CD4-positive, alpha-beta T cell (primary cell): ENCODE measurements around the gene ARID3A. TPM values are rescaled to one million over a fixed set of nuclear protein-coding genes. Genes with fewer than 3 reads are reported as not detected.
"Not testable (repeated sequence)": the region's sequence is repeated elsewhere in the genome, so short reads cannot be mapped to it uniquely, and the experiment has no call there.

Experiments
- ATAC-seq: fragments of 200-7000 bp; cut with Tn5 transposase; one replicate; pipeline ENCODE4 v1.10.0; 2022; ENCODE audit warnings: mild to moderate bottlenecking; ENCODE audit not compliant: poor library complexity
- CTCF ChIA-PET: fragments of 350-600 bp; sonication (Branson Sonifier 250); formaldehyde crosslinking; loops from one replicate; lab custom pipeline; 2021; ENCODE audit warnings: antibody characterized with exemption, inconsistent platforms; lab: Charles Lee
- POLR2A ChIA-PET: fragments of 350-600 bp; sonication (Branson Sonifier 250); formaldehyde crosslinking; loops from one replicate; lab custom pipeline; 2021; ENCODE audit warnings: antibody characterized with exemption, inconsistent platforms; lab: Charles Lee
- DNase-seq, 14 experiments: peaks; one replicate each; pipeline ENCODE4 v3.0.0-alpha.2; 2013 to 2020; ENCODE audit warnings: mixed read lengths in 2 of 14
- H3K27ac ChIP-seq, 2 donors: one replicate each; pipeline versions ENCODE4 v1.5.1 to v1.7.0; 2013; ENCODE audit warnings: low read length in 2 of 2, low read depth in 1 of 2, mild to moderate bottlenecking in 1 of 2
- H3K27me3 ChIP-seq, 2 experiments: 1 replicate in 1 of 2; 2 replicates in 1 of 2; pipeline versions ENCODE4 v1.6.1 to v1.7.0; 2013; ENCODE audit warnings: low read length in 2 of 2, control low read depth in 1 of 2, mild to moderate bottlenecking in 1 of 2, moderate library complexity in 1 of 2; ENCODE audit not compliant: insufficient read depth in 2 of 2, control insufficient read depth in 1 of 2
- H3K36me3 ChIP-seq: one replicate; pipeline ENCODE4 v1.6.1; 2013; ENCODE audit warnings: low read length, control low read depth; ENCODE audit not compliant: insufficient read depth
- H3K4me1 ChIP-seq: one replicate; pipeline ENCODE4 v1.6.1; 2013; ENCODE audit warnings: low read length, control low read depth; ENCODE audit not compliant: insufficient read depth
- H3K4me3 ChIP-seq: one replicate; pipeline ENCODE4 v1.5.1; 2013; ENCODE audit warnings: mild to moderate bottlenecking, low read length, moderate library complexity
- H3K9me3 ChIP-seq, 2 experiments: 1 replicate in 1 of 2; 2 replicates in 1 of 2; pipeline versions ENCODE4 v1.6.1 to v1.7.0; 2013; ENCODE audit warnings: low read length in 2 of 2, mild to moderate bottlenecking in 2 of 2, control low read depth in 1 of 2, moderate library complexity in 1 of 2; ENCODE audit not compliant: control insufficient read depth in 1 of 2, insufficient read depth in 1 of 2
- H3K27ac Mint-ChIP-seq: one replicate; pipeline ENCODE4 v1.8.0; 2020; ENCODE audit warnings: mixed read lengths
- H3K27me3 Mint-ChIP-seq: one replicate; pipeline ENCODE4 v1.8.0; 2021; ENCODE audit warnings: mixed read lengths
- H3K36me3 Mint-ChIP-seq: one replicate; pipeline ENCODE4 v1.8.0; 2021; ENCODE audit warnings: low read depth, mixed read lengths
- H3K4me1 Mint-ChIP-seq: one replicate; pipeline ENCODE4 v1.8.0; 2021; ENCODE audit warnings: low read depth, mixed read lengths
- H3K4me3 Mint-ChIP-seq: one replicate; pipeline ENCODE4 v1.8.0; 2020; ENCODE audit warnings: mild to moderate bottlenecking, mixed read lengths
- H3K9me3 Mint-ChIP-seq: one replicate; pipeline ENCODE4 v1.8.0; 2020; ENCODE audit warnings: mixed read lengths
- intact Hi-C, 2 experiments: fragments of 100-400 bp; cut with DNase I in 1 of 2; cut with micrococcal nuclease in 1 of 2; formaldehyde crosslinking; loops; one replicate each; pipeline versions ENCODE4 v1.15.1 to v1.9.0; 2023 to 2025; cut with DNase I, micrococcal nuclease
- total RNA-seq, 174 experiments: library from RNA in 2 of 174; stranded (reverse) in 2 of 174; gene quantifications; one replicate each; pipeline ENCODE4 v1.2.3 and lab custom pipeline; 2021 to 2026

The ARID3A gene
- total RNA-seq, 2 experiments from 2014 or later, result 3.7 to 4.1 TPM

DNA sequence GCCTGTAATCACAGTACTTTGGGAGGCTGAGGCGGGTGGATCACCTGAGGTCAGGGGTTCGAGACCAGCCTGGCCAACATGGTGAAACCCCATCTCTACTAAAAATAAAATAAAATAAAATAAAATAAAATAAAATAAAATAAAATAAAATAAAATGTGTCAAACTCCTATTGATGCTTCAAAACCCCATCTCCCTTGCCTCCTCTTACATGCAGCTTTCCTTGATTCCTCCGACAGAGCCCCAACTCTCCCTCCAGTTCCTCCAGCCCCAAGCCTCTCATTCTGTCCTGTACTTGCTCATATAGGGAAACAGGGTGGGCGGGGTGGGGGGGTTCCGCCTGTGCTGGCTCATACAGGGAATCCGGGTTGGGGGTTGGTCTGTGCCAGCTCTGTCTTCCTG is 99.2 kb downstream of the ARID3A start:
- DNase-seq, CTCF ChIA-PET, ATAC-seq, H3K27me3 Mint-ChIP-seq, H3K9me3 Mint-ChIP-seq, H3K27me3 ChIP-seq, H3K9me3 ChIP-seq, H3K36me3 ChIP-seq, H3K27ac ChIP-seq, H3K4me3 ChIP-seq: not testable (repeated sequence)
- intact Hi-C loops, result loop anchor here in 1 of 2 experiments (10.0 kb wide), 1 partner anchor 220 kb away; the partner anchor contains the start of genes ATP5F1D and MIDN
- H3K27ac Mint-ChIP-seq, result peak overlapping the region; percentile 76
- peak overlapping the region; percentile 62 for H3K4me3 Mint-ChIP-seq
- H3K4me1 Mint-ChIP-seq, result peaks cover 20% of the 10 kb centered on the region
- H3K4me1 ChIP-seq, result peaks cover 46% of the 10 kb centered on the region
- peaks cover 34% of the 10 kb centered on the region for H3K36me3 Mint-ChIP-seq
- POLR2A ChIA-PET, result interaction anchor here (1.0 to 10.0 kb wide), 8 partner anchors 13 to 244 kb away, joined by 3 to 203 read pairs (median 84); partner anchors contain the start of genes ABCA7, ARHGAP45 and CIRBP

Other genes starting within 250 kb of the ARID3A start
- 1 to 10 TPM; 2.2 to 3.4 TPM for gene FSTL3, start 249.6 kb upstream of the ARID3A start, total RNA-seq
- gene PRSS57, start 230.6 kb upstream of the ARID3A start, total RNA-seq, result not detected
- gene PALM, start 217.1 kb upstream of the ARID3A start, total RNA-seq, result not detected
- not detected for gene MISP, start 174.9 kb upstream of the ARID3A start, total RNA-seq
- gene PTBP1, start 128.6 kb upstream of the ARID3A start, total RNA-seq, result 100 to 1,000 TPM; 246 to 252 TPM
- not detected for gene PLPPR3, start 104.1 kb upstream of the ARID3A start, total RNA-seq
- gene AZU1, start 98.2 kb upstream of the ARID3A start, total RNA-seq, result under 1 TPM; 0.47 to 0.49 TPM
- not detected for gene PRTN3, start 85.0 kb upstream of the ARID3A start, total RNA-seq
- gene ELANE, start 73.7 kb upstream of the ARID3A start, total RNA-seq, result not detected
- gene CFD, start 66.4 kb upstream of the ARID3A start, total RNA-seq, result 1 to 10 TPM; 2.3 to 2.9 TPM
- gene MED16, start 32.8 kb upstream of the ARID3A start, total RNA-seq, result 10 to 100 TPM; 25.8 to 30.1 TPM
- not detected for gene RNU6-9, start 32.6 kb upstream of the ARID3A start, total RNA-seq
- 100 to 1,000 TPM; 309 to 313 TPM for gene R3HDM4, start 12.8 kb upstream of the ARID3A start, total RNA-seq
- 1 to 10 TPM; 1.5 to 1.6 TPM for gene KISS1R, start 8.7 kb upstream of the ARID3A start, total RNA-seq
- 10 to 100 TPM; 16.8 to 17.1 TPM for gene WDR18, start 58.3 kb downstream of the ARID3A start, total RNA-seq
- under 1 TPM; 0.17 to 0.22 TPM for gene GRIN3B, start 74.4 kb downstream of the ARID3A start, total RNA-seq
- 100 to 1,000 TPM; 388 to 390 TPM for gene TMEM259, start 95.1 kb downstream of the ARID3A start, total RNA-seq
- not detected for gene RNU6-2, start 95.5 kb downstream of the ARID3A start, total RNA-seq
- 100 to 1,000 TPM; 307 to 318 TPM for gene CNN2, start 100.6 kb downstream of the ARID3A start, total RNA-seq
- 100 to 1,000 TPM; 114 to 118 TPM for gene ABCA7, start 114.1 kb downstream of the ARID3A start, total RNA-seq
- 100 to 1,000 TPM; 861 to 878 TPM for gene ARHGAP45, start 141.1 kb downstream of the ARID3A start, total RNA-seq
- gene POLR2E, start 169.3 kb downstream of the ARID3A start, total RNA-seq, result 10 to 100 TPM; 45.8 to 49.0 TPM
- 100 to 1,000 TPM; 174 to 175 TPM for gene GPX4, start 178.0 kb downstream of the ARID3A start, total RNA-seq
- 100 to 1,000 TPM; 126 to 137 TPM for gene SBNO2, start 248.2 kb downstream of the ARID3A start, total RNA-seq